Hepatocyte (in vitro differentiated cells): ENCODE results near the gene MED7.

Source experiments
- EZH2phosphoT487 ChIP-seq: fragments of 200-600 bp; sonication (generic); IDR thresholded peaks from one replicate; pipeline ENCODE4 v1.6.1; 2018; ENCODE audit warnings: antibody characterized with exemption, mild to moderate bottlenecking, low read depth, moderate library complexity; ENCODE audit not compliant: unreplicated experiment, severe bottlenecking
- TF ChIP-seq, protein P1 (sequence below): fragments of 200-600 bp; sonication (generic); IDR thresholded peaks from 2 replicates; pipeline ENCODE4 v1.5.1; 2016; ENCODE audit warnings: antibody characterized with exemption, mild to moderate bottlenecking; ENCODE audit not compliant: poor library complexity

DNA sequence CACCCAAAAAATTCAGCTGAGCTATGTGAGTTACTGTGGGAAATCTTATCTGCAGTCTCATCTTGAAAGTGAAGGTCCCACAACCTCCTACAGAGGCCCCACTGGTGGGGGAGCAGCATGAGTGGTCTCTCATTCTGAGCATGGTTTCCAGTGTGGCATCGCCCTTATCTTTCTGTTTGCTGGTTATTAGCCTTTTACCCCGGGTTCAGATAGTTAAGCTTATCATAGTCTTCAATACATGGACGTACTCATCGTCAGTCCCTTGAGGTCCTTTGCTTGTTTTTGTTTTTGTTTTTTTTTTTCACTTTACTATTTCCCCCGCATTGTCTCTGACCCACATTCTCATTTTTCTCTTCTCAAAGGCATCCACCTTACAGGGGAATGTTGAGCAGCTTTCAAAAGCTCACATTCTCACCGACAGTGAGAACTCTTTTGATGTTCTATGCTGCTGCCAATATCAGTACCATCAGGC, 26.1 kb downstream of the MED7 start:
- TF ChIP-seq, protein P1, sequence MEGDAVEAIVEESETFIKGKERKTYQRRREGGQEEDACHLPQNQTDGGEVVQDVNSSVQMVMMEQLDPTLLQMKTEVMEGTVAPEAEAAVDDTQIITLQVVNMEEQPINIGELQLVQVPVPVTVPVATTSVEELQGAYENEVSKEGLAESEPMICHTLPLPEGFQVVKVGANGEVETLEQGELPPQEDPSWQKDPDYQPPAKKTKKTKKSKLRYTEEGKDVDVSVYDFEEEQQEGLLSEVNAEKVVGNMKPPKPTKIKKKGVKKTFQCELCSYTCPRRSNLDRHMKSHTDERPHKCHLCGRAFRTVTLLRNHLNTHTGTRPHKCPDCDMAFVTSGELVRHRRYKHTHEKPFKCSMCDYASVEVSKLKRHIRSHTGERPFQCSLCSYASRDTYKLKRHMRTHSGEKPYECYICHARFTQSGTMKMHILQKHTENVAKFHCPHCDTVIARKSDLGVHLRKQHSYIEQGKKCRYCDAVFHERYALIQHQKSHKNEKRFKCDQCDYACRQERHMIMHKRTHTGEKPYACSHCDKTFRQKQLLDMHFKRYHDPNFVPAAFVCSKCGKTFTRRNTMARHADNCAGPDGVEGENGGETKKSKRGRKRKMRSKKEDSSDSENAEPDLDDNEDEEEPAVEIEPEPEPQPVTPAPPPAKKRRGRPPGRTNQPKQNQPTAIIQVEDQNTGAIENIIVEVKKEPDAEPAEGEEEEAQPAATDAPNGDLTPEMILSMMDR: no peak
- TF ChIP-seq EZH2phosphoT487: no peak
